BLaER1 treated with 17β-estradiol and CSF1 and Interleukin-3, amounts not matched to agents 10 nM and 100 nM (cell line): Measurements from ENCODE around the gene CAND2.
"Not testable (repeated sequence)": the region's sequence is repeated elsewhere in the genome, so short reads cannot be mapped to it uniquely, and the experiment has no call there.

Experiments used
- H3K27ac ChIP-seq, 11 experiments: shearing (Covaris generic); formaldehyde crosslinking; 2 replicates each; pipeline ENCODE4 v1.8.1; 2022
- H3K27me3 ChIP-seq, 11 experiments: shearing (Covaris generic); formaldehyde crosslinking; 2 replicates each; pipeline ENCODE4 v1.8.1; 2022
- H3K36me3 ChIP-seq, 11 experiments: shearing (Covaris generic); formaldehyde crosslinking; 2 replicates each; pipeline ENCODE4 v1.8.1; 2022
- H3K4me1 ChIP-seq, 10 experiments: shearing (Covaris generic); formaldehyde crosslinking; 2 replicates each; pipeline ENCODE4 v1.8.1; 2022
- H3K4me2 ChIP-seq, 11 experiments: shearing (Covaris generic); formaldehyde crosslinking; 2 replicates each; pipeline ENCODE4 v1.8.1; 2022
- H3K4me3 ChIP-seq, 10 experiments: shearing (Covaris generic); formaldehyde crosslinking; 2 replicates each; pipeline ENCODE4 v1.8.1; 2022
- H3K9ac ChIP-seq, 11 experiments: shearing (Covaris generic); formaldehyde crosslinking; 2 replicates each; pipeline ENCODE4 v1.8.1; 2022
- H3K9me3 ChIP-seq, 11 experiments: shearing (Covaris generic); formaldehyde crosslinking; replicated peaks in 1 of 11; 2 replicates each; pipeline ENCODE4 v1.8.1; 2022
- H4K20me1 ChIP-seq, 11 experiments: shearing (Covaris generic); formaldehyde crosslinking; 2 replicates each; pipeline ENCODE4 v1.8.1; 2022
- Cebpa-rat ChIP-seq, 11 experiments: shearing (Covaris generic); IDR thresholded peaks; 2 replicates each; pipeline ENCODE4 v1.8.1; 2022

CAND2 gene

DNA sequence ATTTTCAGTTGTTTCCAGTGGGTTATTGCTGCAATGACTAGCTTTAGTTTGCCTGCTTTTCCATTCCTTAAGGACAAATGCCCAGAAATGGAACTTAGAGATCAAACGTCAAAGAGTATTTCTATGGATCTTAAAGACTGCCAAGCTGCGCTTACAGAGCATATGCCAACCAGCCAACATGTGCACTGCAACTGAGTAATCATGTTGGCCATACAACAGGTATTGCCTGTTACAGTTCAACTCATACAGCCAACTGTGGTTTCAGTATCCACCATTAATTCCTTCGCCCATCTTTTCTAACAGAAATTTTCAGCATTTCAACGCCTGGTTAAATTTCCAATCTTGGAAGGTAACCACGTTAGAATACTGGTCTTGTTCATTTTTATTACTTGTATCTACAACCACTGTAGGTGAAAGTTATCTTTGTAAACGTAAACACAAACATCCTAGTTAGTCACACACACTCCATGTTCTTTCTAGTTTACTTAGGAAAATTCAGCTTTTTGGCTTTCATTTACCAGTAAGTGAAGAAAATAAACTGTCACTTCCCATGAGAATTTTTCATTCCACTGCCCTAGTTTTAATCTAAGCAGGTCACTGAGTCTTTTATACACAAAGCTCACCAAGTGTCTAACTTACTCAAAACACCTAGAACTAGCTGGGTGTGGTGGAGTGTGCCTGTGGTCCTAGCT is 41.0 kb downstream of the CAND2 start:
- Histone ChIP-seq H3K27ac (no peak overlapping the region; a peak in 2 of 22 replicates), H3K9ac (peak overlapping the region; percentile 19 to 100 (median 96); a peak in 21 of 22 replicates), H4K20me1 (peaks cover 80 to 88% (median 83%) of the 10 kb centered on the region in 11 experiments), H3K4me1 (peaks cover 36 to 68% (median 55%) of the 10 kb centered on the region in 10 experiments), H3K36me3 (peaks cover 78 to 85% (median 83%) of the 10 kb centered on the region in 11 experiments), H3K4me2 (peak overlapping the region; percentile 81 to 98 (median 95)), H3K27me3 (no peaks in the 10 kb centered on the region), H3K4me3 (peak overlapping the region in 9 of 10 experiments; percentile 83 to 97 (median 93); a peak in 16 of 20 replicates), H3K9me3 (no peaks in the 10 kb centered on the region)
- no peak for TF ChIP-seq Cebpa-rat (IDR thresholded peaks at IDR 0.05)

DNA sequence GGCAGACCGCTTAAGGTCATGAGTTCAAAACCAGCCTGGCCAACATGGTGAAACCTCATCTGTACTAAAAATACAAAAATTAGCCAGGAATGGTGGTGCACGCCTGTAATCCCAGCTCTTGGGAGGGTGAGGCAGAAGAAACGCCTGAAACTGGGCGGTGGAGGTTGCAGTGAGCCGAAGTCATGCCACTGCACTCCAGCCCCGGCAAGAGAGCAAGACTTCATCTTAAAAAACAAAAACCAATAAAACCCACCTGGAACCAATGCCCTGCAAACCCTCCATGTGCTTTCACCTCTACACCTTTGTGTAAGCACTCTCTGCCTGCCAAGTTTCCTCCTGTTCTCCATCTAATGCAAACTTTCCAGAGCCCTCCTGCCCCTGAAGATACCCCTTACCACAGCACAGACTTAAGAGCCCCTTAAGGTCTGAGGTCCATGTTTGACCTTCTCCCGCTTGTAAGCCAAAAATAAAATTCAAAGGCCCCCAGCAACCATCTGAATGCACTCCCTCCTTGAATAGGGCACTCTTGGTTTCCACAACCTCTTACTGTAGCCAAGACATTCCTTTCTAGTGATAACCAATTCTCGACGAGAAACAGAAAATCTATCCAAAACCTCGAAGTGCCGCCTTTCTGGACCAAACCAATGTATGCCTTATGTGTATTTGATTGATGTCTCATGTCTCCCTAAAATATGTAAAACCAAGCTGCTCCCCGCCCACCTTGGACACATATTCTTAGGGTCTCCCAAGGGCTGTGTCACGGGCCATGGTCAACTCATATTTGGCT is 41.9 kb downstream of the CAND2 start:
- Histone ChIP-seq H3K9ac (peak overlapping the region; percentile 19 to 100 (median 96); a peak in 20 of 22 replicates), H3K4me1 (peaks cover 36 to 68% (median 55%) of the 10 kb centered on the region in 10 experiments), H3K4me2 (peak overlapping the region; percentile 81 to 98 (median 95)), H3K4me3 (peak overlapping the region in 9 of 10 experiments; percentile 83 to 97 (median 93); a peak in 16 of 20 replicates), H4K20me1 (peaks cover 71 to 79% (median 74%) of the 10 kb centered on the region in 11 experiments), H3K27me3 (no peaks in the 10 kb centered on the region), H3K27ac (peak overlapping the region in 1 of 11 experiments; percentile 5; a peak in 2 of 22 replicates), H3K36me3 (peaks cover 69 to 75% (median 74%) of the 10 kb centered on the region in 11 experiments), H3K9me3 (no peaks in the 10 kb centered on the region)
- no peak for TF ChIP-seq Cebpa-rat (IDR thresholded peaks at IDR 0.05)

- no peaks in the 10 kb centered on the region for H3K9me3 ChIP-seq
- peak overlapping the region; percentile 81 to 98 (median 95) for H3K4me2 ChIP-seq
- no peak for TF ChIP-seq Cebpa-rat (IDR thresholded peaks at IDR 0.05)
- H3K4me3 ChIP-seq = peak overlapping the region; percentile 83 to 97 (median 91)
- H3K4me1 ChIP-seq = peaks cover 36 to 61% (median 51%) of the 10 kb centered on the region in 10 experiments
- no peaks in the 10 kb centered on the region for H3K27me3 ChIP-seq
- peaks cover 61 to 69% (median 64%) of the 10 kb centered on the region in 11 experiments for H4K20me1 ChIP-seq
- peaks cover 59 to 65% (median 64%) of the 10 kb centered on the region in 11 experiments for H3K36me3 ChIP-seq
- H3K9ac ChIP-seq = peak overlapping the region; percentile 94 to 100 (median 97)
- H3K27ac ChIP-seq = peak overlapping the region in 8 of 11 experiments; percentile 93 to 99 (median 98); a peak in 10 of 22 replicates
These were observed 42.9 kb downstream of the CAND2 start for GRCh38 chr3:12839156-12839946.

- Histone ChIP-seq H3K36me3 (peaks cover 51 to 57% (median 56%) of the 10 kb centered on the region in 11 experiments), H3K4me3 (peak overlapping the region; percentile 83 to 97 (median 91)), H3K4me1 (peaks cover 36 to 54% (median 49%) of the 10 kb centered on the region in 10 experiments), H3K27ac (peak overlapping the region; percentile 93 to 99 (median 98); a peak in 21 of 22 replicates), H3K4me2 (peak overlapping the region; percentile 81 to 98 (median 95)), H3K9ac (peak overlapping the region; percentile 94 to 100 (median 97)), H4K20me1 (peaks cover 53 to 61% (median 56%) of the 10 kb centered on the region in 11 experiments)
- not testable (repeated sequence) for H3K9me3 ChIP-seq, H3K27me3 ChIP-seq
These were observed 43.7 kb downstream of the CAND2 start for GRCh38 chr3:12840148-12840547.

- H3K27me3 ChIP-seq = no peaks in the 10 kb centered on the region
- peak overlapping the region; percentile 81 to 98 (median 95) for H3K4me2 ChIP-seq
- peaks cover 36 to 49% (median 47%) of the 10 kb centered on the region in 10 experiments for H3K4me1 ChIP-seq
- peak overlapping the region; percentile 94 to 100 (median 97) for H3K9ac ChIP-seq
- peaks cover 46 to 52% (median 51%) of the 10 kb centered on the region in 11 experiments for H3K36me3 ChIP-seq
- TF ChIP-seq Cebpa-rat (IDR thresholded peaks at IDR 0.05) = no peak
- peak overlapping the region; percentile 93 to 99 (median 98) for H3K27ac ChIP-seq
- H4K20me1 ChIP-seq = peaks cover 48 to 56% (median 51%) of the 10 kb centered on the region in 11 experiments
- H3K4me3 ChIP-seq = peak overlapping the region; percentile 83 to 97 (median 91)
- no peaks in the 10 kb centered on the region for H3K9me3 ChIP-seq
These were observed 44.2 kb downstream of the CAND2 start for GRCh38 chr3:12840591-12841148.

DNA sequence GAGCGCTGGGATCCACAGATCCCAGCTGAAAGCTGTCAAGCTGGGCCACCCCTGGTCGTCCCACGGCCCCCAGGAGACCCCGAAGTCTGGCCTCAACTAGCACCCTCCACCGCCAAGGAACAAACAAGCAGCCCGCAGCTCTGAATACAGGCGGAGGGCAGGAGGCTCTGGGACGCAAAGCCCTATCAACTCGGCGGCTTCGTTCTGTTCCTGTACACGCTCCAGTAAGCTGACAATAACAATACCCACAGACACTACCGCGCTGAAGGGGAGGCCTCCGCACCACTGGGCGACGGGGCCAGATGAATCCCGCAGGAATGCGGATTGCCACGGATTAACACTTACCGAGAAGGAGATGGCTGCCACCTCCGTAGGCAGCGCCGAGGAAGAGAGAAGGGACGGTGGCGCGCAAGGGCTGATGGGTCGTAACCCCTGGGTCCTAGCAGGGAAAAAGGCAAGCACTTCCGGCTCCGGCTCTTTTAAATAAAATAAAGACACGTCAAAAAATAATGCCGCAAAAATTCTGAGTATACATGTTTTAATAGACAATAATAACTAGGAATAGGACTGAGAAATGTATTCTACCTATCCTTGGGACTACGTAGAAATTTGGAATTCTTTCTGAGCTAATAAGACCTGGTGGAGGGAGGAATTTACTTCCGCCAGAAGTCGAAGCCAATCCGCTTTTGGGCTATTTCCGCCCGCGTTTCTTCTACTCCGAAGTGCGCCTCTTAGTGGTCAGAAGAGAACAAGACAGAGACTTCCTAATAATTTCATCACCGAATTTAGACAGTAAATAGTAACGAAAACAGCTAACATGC is 44.9 kb downstream of the CAND2 start, which contains the start of gene RPL32:
RPL32 (minus strand) TSS at position 417 of the 821 bp plus-strand sequence. CDS start 1,328 bp downstream, outside the sequence.
- Histone ChIP-seq H3K4me3 (peak within 1 kb of the TSS; percentile 83 to 97 (median 91)), H4K20me1 (peaks cover 41 to 49% (median 44%) of the 10 kb centered on the region in 11 experiments), H3K9me3 (no peaks in the 10 kb centered on the region), H3K4me2 (peak within 1 kb of the TSS; percentile 81 to 98 (median 95)), H3K36me3 (peaks cover 39 to 45% (median 44%) of the 10 kb centered on the region in 11 experiments), H3K4me1 (peaks cover 36 to 48% (median 42%) of the 10 kb centered on the region in 10 experiments), H3K9ac (peak within 1 kb of the TSS; percentile 94 to 100 (median 97)), H3K27me3 (no peaks in the 10 kb centered on the region), H3K27ac (peak within 1 kb of the TSS; percentile 93 to 99 (median 98))
- no peak; a peak in 1 of 22 replicates for TF ChIP-seq Cebpa-rat (IDR thresholded peaks at IDR 0.05)

DNA sequence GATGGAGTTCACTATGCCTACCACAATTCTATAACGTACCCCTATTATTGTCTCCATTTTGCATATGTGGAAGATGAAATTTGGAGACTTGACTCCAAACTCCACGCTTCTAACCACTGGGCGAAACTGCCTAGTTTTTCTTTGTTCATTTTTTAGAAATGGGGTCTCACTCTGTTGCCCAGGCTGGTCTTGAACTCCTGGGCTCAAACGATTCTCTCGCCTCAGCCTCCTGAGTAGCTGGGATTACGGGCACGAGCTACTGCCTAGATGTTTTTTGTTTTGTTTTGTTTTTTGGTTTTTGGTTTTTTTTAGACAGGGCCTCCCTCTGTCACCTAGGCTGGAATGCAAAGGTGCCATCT is 45.5 kb downstream of the CAND2 start:
- Histone ChIP-seq H4K20me1 (peaks cover 35 to 43% (median 38%) of the 10 kb centered on the region in 11 experiments), H3K4me2 (peak overlapping the region in 7 of 11 experiments; percentile 14 to 95 (median 81); a peak in 9 of 22 replicates), H3K27me3 (no peaks in the 10 kb centered on the region), H3K27ac (peak overlapping the region; percentile 93 to 99 (median 98)), H3K36me3 (peaks cover 33 to 39% (median 38%) of the 10 kb centered on the region in 11 experiments), H3K4me3 (peak overlapping the region in 2 of 10 experiments; percentile 87; a peak in 3 of 20 replicates), H3K9ac (peak overlapping the region; percentile 94 to 100 (median 97); a peak in 21 of 22 replicates), H3K4me1 (peaks cover 36 to 49% (median 42%) of the 10 kb centered on the region in 10 experiments), H3K9me3 (no peaks in the 10 kb centered on the region)
- TF ChIP-seq Cebpa-rat (IDR thresholded peaks at IDR 0.05) = no peak
